ENCODE data around the gene ADARB2. TPM values are rescaled to one million over a fixed set of nuclear protein-coding genes. Genes with fewer than 3 reads are reported as not detected.

Gene ADARB2
- total RNA-seq, 4 donors from 2014 or later: 2.3 to 3.7 (median 2.6) TPM

DNA sequence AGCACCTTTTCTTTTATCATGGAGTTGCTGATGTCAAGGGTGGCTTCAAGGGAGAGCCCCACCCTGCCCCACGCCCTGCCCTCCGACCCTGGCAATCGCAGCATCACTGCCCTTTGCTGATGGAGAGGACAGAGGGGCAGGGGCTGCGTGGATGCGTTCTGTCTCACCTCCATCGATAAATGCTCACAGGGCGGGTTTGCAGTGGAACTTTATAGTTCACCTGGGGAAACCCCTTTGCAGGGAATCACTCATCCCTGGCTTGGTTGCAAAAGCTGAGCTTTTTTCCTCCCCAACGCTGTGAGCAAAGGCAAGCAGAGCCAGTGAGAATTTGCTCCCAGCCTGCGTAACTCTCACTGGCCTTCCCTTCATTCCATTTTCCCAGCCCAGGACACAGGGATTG, 504.3 kb downstream of the ADARB2 start:
- Histone ChIP-seq H3K4me1 (no peaks in the 10 kb centered on the region), H3K27ac (replicated peaks in 1 of 4) (no peak overlapping the region), H3K9me3 (no peaks in the 10 kb centered on the region), H3K27me3 (no peaks in the 10 kb centered on the region), H3K36me3 (no peaks in the 10 kb centered on the region), H3K4me3 (no peak overlapping the region)
- intact Hi-C loops (cut with DNase I): no loop called here
- DNase-seq (ENCODE audit: extremely low spot score): no peak
- TF ChIP-seq POLR2A (IDR thresholded peaks at IDR 0.05; ENCODE audit: low read depth) (no peak), EP300 (IDR thresholded peaks at IDR 0.05) (no peak), POLR2AphosphoS5 (IDR thresholded peaks at IDR 0.05) (no peak)
- TF ChIP-seq, protein P1, sequence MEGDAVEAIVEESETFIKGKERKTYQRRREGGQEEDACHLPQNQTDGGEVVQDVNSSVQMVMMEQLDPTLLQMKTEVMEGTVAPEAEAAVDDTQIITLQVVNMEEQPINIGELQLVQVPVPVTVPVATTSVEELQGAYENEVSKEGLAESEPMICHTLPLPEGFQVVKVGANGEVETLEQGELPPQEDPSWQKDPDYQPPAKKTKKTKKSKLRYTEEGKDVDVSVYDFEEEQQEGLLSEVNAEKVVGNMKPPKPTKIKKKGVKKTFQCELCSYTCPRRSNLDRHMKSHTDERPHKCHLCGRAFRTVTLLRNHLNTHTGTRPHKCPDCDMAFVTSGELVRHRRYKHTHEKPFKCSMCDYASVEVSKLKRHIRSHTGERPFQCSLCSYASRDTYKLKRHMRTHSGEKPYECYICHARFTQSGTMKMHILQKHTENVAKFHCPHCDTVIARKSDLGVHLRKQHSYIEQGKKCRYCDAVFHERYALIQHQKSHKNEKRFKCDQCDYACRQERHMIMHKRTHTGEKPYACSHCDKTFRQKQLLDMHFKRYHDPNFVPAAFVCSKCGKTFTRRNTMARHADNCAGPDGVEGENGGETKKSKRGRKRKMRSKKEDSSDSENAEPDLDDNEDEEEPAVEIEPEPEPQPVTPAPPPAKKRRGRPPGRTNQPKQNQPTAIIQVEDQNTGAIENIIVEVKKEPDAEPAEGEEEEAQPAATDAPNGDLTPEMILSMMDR (IDR thresholded peaks at IDR 0.05): no peak
- WGBS: 97% methylated on average over 9 of the region's 9 CpGs

DNA sequence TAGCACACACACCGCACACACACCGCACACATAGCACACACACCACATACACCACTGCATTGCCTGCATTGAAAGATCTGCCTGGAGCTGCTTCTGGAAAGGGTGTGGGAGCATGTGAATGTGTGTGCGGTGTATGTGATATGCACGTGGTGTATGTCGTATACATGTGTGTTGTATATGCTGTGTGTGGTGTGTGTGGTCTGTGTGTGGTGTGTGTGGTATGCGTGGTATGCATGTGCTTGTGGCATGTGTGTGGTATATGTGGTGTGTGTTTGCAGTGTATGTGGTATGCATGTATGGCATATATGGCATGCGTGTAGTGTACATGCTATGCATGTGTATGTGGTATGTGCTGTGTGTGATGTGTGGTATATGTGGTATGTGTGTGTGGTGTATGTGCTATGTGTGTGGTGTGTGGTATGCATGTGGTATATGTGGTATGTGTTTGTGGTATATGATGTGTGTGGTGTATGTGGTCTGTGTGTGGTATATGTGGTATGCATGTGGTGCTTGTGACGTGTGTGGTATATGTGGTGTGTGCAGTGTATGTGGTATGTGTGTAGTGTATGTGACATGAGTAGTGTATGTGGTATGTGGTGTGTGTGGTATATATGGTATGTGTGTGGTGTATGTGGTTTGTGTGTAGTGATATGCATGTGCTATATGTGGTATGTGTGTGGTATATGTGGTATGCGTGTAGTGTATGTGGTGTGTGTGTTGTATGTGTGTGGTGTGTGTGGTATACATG, 505.0 kb downstream of the ADARB2 start:
- no peak overlapping the region for H3K4me3 ChIP-seq
- intact Hi-C loops (cut with DNase I): no loop called here
- no peaks in the 10 kb centered on the region for H3K4me1 ChIP-seq
- H3K36me3 ChIP-seq: no peaks in the 10 kb centered on the region
- H3K9me3 ChIP-seq: no peaks in the 10 kb centered on the region
- H3K27ac ChIP-seq (replicated peaks in 1 of 4): no peak overlapping the region
- TF ChIP-seq POLR2A (IDR thresholded peaks at IDR 0.05; ENCODE audit: low read depth) (no peak), EP300 (IDR thresholded peaks at IDR 0.05) (no peak), POLR2AphosphoS5 (IDR thresholded peaks at IDR 0.05) (no peak)
- TF ChIP-seq, protein P1 (IDR thresholded peaks at IDR 0.05): no peak
- no peaks in the 10 kb centered on the region for H3K27me3 ChIP-seq
- no peak for DNase-seq (ENCODE audit: extremely low spot score)
- WGBS: 92% methylated on average over 9 of the region's 9 CpGs

DNA sequence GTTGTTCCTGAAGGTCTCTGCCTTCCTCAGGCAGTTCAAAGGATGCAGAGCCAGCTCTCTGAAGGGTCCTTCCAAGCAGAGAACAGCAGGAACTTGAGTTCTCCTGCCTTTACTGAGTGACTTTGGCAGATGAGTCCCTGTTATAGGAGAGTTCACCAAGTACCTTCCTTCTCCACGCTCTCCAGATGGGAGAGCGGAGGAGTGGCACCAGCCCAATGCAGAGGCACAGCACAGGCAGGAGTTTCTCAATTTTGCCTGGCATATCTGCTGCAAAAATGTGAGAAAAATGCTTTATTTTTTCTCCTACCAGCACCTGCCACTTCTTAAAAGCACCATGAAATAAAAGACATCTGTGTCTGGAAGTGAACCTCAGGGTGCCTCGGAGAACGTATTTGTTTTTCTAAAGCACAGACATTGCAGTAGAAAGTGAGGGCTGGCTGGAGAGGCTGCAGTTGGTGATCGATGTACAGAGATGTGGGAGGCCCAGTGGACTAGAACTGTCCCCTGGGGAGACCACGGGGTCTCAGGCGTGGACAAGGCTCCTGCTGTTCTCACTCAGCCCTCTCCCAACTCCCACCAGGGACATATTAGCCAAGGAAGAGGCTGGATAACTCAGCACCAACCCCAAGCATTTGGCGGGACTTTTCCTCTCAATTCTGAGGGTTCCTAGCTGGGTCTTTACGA, 506.6 kb downstream of the ADARB2 start:
- Histone ChIP-seq H3K27me3 (peaks cover 0 to 8% (median 0%) of the 10 kb centered on the region in 4 donors), H3K4me1 (no peaks in the 10 kb centered on the region), H3K4me3 (no peak overlapping the region), H3K36me3 (no peaks in the 10 kb centered on the region), H3K27ac (replicated peaks in 1 of 4) (no peak overlapping the region), H3K9me3 (no peaks in the 10 kb centered on the region)
- DNase-seq (ENCODE audit: extremely low spot score): no peak
- intact Hi-C loops (cut with DNase I): no loop called here
- TF ChIP-seq, protein P1 (IDR thresholded peaks at IDR 0.05): no peak
- TF ChIP-seq POLR2A (IDR thresholded peaks at IDR 0.05; ENCODE audit: low read depth): no peak
- TF ChIP-seq EP300 (IDR thresholded peaks at IDR 0.05): no peak
- TF ChIP-seq POLR2AphosphoS5 (IDR thresholded peaks at IDR 0.05): no peak
- WGBS: 59% methylated on average over 9 of the region's 9 CpGs

DNA sequence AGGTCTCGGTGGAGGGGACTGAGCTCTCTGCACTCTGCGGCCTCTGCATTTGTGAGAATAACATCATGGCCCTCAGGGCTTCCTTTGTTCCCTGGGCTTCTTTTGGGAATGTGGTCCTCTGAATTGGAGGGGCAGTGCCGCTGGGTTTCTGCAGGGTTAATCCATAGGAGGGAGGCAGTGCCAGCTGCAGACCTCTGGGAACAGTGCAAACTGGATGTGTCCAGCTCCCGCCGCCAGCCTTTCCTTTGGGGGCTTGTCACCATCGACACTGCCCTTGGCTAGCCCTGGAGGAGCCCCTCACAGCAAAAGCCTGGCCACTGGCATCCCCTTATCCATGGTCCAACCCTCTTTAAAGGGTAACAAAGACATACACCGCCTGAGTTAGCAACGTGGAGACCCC, 507.2 kb downstream of the ADARB2 start:
- TF ChIP-seq, protein P1 (IDR thresholded peaks at IDR 0.05): no peak
- TF ChIP-seq POLR2AphosphoS5 (IDR thresholded peaks at IDR 0.05): no peak
- no peak for TF ChIP-seq EP300 (IDR thresholded peaks at IDR 0.05)
- TF ChIP-seq POLR2A (IDR thresholded peaks at IDR 0.05; ENCODE audit: low read depth): no peak
- no peaks in the 10 kb centered on the region for H3K9me3 ChIP-seq
- no peak for DNase-seq (ENCODE audit: extremely low spot score)
- H3K36me3 ChIP-seq: no peaks in the 10 kb centered on the region
- H3K27ac ChIP-seq (replicated peaks in 1 of 4): no peak overlapping the region
- intact Hi-C loops (cut with DNase I): no loop called here
- H3K27me3 ChIP-seq: peaks cover 0 to 8% (median 0%) of the 10 kb centered on the region in 4 donors
- WGBS: 75% methylated on average over 5 of the region's 8 CpGs
- no peak overlapping the region for H3K4me3 ChIP-seq
- H3K4me1 ChIP-seq: no peaks in the 10 kb centered on the region

All from esophagus muscularis mucosa (tissue), 4 donors.